Stomach (tissue), 4 donors: ENCODE data around the gene ACACB.

Experiments used
- EP300 ChIP-seq: sonication (generic); formaldehyde crosslinking; IDR thresholded peaks from one replicate; pipeline ENCODE4 v1.6.1; 2017; ENCODE audit warnings: antibody characterized with exemption
- TF ChIP-seq, protein P1 (sequence below), 7 experiments: fragments of 450-650 bp in 4 of 7; fragments of 200-600 bp in 3 of 7; sonication (generic) in 3 of 7; IDR thresholded peaks; one replicate each; pipeline ENCODE4 v1.5.1; 2016 to 2019; ENCODE audit warnings: antibody characterized with exemption in 7 of 7, control low read depth in 2 of 7, mild to moderate bottlenecking in 1 of 7

- TF ChIP-seq, protein P1, sequence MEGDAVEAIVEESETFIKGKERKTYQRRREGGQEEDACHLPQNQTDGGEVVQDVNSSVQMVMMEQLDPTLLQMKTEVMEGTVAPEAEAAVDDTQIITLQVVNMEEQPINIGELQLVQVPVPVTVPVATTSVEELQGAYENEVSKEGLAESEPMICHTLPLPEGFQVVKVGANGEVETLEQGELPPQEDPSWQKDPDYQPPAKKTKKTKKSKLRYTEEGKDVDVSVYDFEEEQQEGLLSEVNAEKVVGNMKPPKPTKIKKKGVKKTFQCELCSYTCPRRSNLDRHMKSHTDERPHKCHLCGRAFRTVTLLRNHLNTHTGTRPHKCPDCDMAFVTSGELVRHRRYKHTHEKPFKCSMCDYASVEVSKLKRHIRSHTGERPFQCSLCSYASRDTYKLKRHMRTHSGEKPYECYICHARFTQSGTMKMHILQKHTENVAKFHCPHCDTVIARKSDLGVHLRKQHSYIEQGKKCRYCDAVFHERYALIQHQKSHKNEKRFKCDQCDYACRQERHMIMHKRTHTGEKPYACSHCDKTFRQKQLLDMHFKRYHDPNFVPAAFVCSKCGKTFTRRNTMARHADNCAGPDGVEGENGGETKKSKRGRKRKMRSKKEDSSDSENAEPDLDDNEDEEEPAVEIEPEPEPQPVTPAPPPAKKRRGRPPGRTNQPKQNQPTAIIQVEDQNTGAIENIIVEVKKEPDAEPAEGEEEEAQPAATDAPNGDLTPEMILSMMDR (IDR thresholded peaks at IDR 0.05): no peak
- TF ChIP-seq EP300: no peak
These were observed 161.0 kb downstream of the ACACB start for GRCh38 chr12:109277255-109277898.
